Measurements from ENCODE around the gene RNU6-1.

RNU6-1 gene

GRCh38 chr15:67839929-67840748 lies at the start of gene RNU6-1:
Gene RNU6-1, minus strand, starts transcription at chr15:67840045.
- peak; percentile 86 to 94 (median 93) for DNase-seq (ENCODE audit: low read depth in 3 of 3)

GRCh38 chr15:67887776-67888175 lies 47.9 kb upstream of the RNU6-1 start:
- no peak for DNase-seq (ENCODE audit: low read depth in 3 of 3)

DNA sequence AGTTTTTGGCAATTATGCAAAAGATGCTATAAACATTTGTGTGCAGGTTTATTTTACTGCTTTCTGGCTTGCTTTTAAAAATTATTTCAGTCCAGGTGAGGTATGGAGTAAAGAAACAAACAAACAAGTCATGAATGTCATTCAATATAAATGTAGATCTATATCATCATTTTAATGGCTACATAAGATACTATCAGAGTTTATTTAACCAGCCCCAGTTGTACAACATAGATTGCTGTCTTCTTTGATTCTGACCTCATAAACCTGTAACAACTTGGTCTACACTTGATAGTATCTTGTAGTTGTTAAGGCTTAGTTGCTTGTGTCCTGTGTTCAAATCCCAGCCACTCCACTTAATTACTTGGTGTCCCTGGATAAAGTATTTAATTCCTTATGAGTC lies 46.0 kb upstream of the RNU6-1 start:
- DNase-seq (ENCODE audit: low read depth in 3 of 3), result no peak

DNA sequence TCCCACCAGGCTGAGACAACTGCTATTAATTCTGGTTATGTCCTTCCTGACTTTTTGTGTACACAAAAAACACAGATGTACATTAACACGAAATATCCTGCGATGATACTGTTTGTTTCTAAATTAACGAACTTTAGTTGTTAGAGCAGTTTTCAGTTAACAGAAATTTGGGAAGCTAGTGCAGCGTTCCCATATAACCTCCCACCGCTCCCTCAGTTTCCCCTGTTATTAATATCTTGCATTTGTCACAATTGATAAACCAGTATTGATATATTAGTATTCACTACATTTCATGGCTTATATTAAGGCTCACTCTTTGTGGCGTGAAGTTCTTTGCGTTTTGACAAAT lies 45.3 kb upstream of the RNU6-1 start:
- no peak for DNase-seq (ENCODE audit: low read depth in 3 of 3)

- peak; percentile 16 to 56 (median 33) for DNase-seq (ENCODE audit: low read depth in 3 of 3)
Observed at GRCh38 chr15:67884514-67885174, 44.8 kb upstream of the RNU6-1 start.

GRCh38 chr15:67884009-67884408 lies 44.2 kb upstream of the RNU6-1 start:
- DNase-seq (ENCODE audit: low read depth in 3 of 3), result no peak

- no peak for DNase-seq (ENCODE audit: low read depth in 3 of 3)
Observed at GRCh38 chr15:67883234-67883773, 43.5 kb upstream of the RNU6-1 start.

DNA sequence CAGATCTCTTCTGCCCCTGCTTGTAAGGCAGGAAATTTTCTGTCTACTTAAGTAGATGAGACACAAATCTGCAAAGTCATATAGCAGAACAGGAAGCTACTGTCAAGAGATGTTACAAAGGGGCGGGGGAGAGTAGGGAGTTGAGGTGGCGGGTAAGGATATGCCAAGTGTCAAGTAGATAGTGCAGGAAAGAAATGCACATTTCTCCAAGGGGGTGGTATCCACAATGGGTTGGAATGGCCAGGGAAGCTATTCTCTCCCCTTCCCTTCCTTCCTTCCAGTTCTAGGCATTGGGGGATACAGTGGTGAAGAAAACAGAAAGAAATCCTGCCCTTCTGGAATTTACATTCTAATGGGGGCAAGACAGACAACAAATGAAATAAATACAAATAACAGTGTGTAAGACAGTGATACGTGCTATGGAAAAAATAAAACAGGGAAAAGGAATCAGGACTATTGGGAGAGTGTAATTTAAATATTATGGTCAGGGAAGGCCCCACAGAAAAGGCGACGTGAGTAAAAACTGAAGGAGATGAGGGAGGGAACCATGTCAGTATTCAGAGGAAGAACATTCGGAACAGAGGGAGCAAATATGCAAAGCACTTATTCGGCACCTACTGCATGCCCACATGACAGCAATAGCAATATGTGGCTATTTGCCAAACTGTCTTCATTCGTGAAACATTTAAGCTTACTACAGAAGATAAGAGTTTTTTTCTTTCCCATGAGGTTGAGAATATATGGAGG lies 42.8 kb upstream of the RNU6-1 start:
- no peak for DNase-seq (ENCODE audit: low read depth in 3 of 3)

GRCh38 chr15:67880651-67881182 lies 40.9 kb upstream of the RNU6-1 start:
- no peak for DNase-seq (ENCODE audit: low read depth in 3 of 3)

- DNase-seq (ENCODE audit: low read depth in 3 of 3), result no peak
Observed at GRCh38 chr15:67879440-67880129, 39.7 kb upstream of the RNU6-1 start.

DNA sequence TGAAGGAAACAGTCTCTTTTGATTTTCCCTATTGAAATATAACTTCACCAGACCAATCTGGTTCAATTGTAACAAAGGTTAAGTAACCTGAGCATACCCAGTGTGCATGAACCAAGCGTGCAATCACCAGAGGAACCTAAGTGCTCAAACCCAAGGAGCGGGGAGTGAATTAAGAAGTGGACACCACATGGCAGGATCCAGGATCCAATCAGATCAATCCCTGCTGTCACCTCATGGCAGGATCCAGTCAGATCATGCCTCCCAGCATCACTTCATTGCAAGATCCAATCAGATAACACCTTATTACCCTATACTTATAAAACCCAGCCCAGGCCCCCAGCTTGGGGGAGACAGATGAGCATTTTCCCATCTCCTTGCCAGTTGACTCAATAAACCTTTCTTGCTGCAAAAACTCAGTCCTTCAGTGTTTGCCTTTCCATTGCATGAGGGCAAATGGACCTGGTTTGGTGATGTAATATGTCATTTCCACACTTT lies 38.9 kb upstream of the RNU6-1 start:
- no peak for DNase-seq (ENCODE audit: low read depth in 3 of 3)

- no peak for DNase-seq (ENCODE audit: low read depth in 3 of 3)
Observed at GRCh38 chr15:67873777-67874176, 33.9 kb upstream of the RNU6-1 start.

GRCh38 chr15:67870868-67871408 lies 31.1 kb upstream of the RNU6-1 start:
- no peak for DNase-seq (ENCODE audit: low read depth in 3 of 3)

DNA sequence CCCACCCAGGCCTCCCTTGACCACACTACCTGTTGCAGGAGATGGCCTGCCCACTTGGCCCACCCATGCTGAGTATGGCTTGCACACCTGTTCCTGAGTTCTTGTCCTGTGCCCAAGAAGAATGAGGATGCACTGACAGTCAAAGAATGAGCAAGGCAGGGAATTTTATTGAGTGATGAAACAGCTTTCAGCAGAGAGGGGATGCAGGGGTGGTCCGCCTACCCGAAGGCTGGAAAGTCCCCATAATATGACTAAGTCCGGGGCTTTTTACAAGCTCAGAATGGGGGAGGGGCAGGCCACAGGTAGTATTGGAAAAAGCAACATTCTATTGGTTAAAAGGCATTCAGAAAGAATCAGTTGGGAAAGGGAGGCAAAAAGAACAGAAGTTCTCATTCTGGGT lies 29.9 kb upstream of the RNU6-1 start:
- DNase-seq (ENCODE audit: low read depth in 3 of 3), result no peak

DNA sequence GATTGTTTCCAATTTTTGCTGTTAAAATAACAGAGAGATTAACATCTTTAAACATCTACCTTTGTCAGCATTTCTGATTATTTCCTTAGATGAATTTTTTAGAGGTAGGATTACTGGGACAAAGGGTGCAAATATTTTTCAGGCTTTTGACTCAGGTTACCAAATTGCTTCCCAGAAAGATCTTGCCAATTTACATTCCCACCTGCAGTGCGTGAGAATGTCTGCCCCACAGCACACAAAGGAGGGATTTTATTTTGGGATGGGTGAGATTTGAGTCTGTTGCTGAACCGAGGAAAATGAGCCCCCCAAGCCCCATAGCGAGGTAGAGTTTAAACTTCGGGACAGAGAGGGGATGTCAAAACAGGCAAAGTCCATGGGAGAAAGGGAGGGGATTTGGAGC lies 25.9 kb upstream of the RNU6-1 start:
- DNase-seq (ENCODE audit: low read depth in 3 of 3), result no peak

- no peak for DNase-seq (ENCODE audit: low read depth in 3 of 3)
Observed at GRCh38 chr15:67865331-67865730, 25.5 kb upstream of the RNU6-1 start.

- DNase-seq (ENCODE audit: low read depth in 3 of 3), result peak in 2 of 3 experiments; percentile 61 to 68
Observed at GRCh38 chr15:67863442-67863987, 23.7 kb upstream of the RNU6-1 start.

DNA sequence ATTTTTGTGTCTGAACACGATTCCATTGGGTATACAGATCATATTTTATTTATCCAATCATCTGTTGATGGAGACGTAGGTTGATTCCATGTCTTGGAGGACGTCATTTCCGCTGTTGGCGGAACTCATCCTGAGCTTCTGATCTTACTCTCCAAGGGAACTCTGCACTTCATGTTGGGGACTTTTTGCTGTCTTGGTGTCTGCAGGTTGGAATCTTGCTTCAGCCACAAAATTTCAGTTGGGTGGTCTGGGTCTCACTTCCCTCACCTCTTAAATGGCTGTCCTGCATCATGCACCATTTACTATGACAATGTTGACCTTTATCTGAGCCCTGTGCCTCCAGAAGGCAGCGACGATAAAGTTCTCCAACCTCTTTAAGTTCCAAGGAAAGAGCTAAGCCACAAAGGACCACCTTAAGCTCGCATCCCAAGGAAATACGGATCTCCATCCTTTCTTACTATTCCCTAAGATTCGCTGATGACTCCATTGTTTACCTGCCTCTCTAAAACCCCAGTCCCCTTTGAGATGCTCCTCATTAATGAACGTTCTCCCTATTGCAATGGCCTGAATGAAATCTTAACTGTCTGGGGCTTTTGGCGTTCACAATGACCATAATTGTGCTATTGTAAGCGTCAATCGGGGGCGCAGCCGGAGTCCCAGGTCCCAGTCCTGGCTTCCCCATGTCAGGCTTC lies 23.1 kb upstream of the RNU6-1 start:
- no peak for DNase-seq (ENCODE audit: low read depth in 3 of 3)

DNA sequence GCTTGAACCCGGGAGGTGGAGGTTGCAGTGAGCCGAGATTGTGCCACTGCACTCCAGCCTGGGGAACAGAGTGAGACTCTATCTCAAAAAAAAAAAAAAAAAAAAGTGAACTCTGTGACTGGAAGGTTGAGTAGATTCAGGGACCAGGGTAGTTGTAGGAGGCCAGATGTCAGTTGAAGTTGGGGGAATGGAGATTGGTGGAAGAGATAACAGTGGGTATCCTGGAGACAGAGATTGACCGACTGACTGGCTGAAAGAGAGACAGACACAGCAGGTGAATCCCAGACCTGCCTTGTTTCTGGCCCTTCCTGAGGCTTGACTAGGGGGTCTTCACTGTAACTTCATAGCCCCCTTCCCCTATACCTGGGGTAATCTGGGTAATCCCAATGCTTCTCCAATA lies 22.1 kb upstream of the RNU6-1 start:
- DNase-seq (ENCODE audit: low read depth in 3 of 3), result no peak

- DNase-seq (ENCODE audit: low read depth in 3 of 3), result no peak
Observed at GRCh38 chr15:67859331-67859946, 19.6 kb upstream of the RNU6-1 start.

Measured in stimulated activated CD4-positive, alpha-beta T cell treated with anti-CD3 and anti-CD28 coated beads, TNF-alpha, amount 100 ng/mL, for 24 hours (primary cell).